Measurements from ENCODE around the gene PCBP3. TPM values are rescaled to one million over a fixed set of nuclear protein-coding genes. Genes with fewer than 3 reads are reported as not detected.

Gene PCBP3
- total RNA-seq, 6 experiments from 2014 or later, result not detected

DNA sequence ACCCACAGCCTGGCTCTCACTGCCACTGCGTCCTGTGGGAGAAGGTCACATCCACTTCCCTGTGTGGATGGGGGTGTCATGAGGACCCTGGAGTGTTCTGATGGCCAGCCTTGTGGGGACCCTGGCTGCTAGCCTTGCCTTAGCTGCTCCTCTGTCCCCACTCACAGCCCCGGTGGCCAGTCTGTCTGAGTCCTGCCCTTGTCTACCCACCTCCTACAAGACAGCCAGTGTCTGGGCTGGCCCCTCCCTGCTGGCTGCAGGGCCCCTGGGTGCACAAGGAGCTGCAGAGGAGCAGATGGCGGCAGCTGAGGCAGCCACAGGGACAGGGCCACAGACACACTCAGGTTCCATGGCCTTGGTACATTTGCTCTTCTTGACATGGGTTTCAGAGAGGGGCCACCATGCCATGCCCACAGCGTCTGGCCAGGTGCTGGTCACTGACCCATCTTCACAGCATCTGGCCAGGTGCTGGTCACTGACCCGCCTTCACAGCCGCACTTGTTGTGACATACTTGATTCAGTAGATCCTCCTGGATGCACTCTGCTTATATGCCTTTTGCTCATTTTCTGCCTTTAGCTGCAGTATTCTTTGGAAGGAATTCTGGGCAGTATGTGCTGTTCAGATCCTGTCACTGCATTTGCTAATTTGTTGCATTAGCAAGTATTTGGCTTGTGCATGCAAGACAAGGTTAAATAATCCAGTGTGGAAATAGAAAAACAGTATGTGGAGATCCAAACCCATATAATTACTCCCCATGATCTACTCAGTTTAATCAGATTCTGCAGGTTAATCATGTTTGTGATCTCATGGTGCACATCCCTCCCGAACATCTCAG is 157.8 kb downstream of the PCBP3 start:
- Mint-ChIP-seq H3K27me3 (ENCODE audit: insufficient read depth) (peaks cover 41% of the 10 kb centered on the region), H3K4me3 (no peak overlapping the region), H3K27ac (no peak overlapping the region), H3K36me3 (ENCODE audit: low read depth) (no peaks in the 10 kb centered on the region), H3K4me1 (ENCODE audit: low read depth) (no peaks in the 10 kb centered on the region), H3K9me3 (no peaks in the 10 kb centered on the region)
- no peak for DNase-seq
- TF ChIP-seq, protein P1, sequence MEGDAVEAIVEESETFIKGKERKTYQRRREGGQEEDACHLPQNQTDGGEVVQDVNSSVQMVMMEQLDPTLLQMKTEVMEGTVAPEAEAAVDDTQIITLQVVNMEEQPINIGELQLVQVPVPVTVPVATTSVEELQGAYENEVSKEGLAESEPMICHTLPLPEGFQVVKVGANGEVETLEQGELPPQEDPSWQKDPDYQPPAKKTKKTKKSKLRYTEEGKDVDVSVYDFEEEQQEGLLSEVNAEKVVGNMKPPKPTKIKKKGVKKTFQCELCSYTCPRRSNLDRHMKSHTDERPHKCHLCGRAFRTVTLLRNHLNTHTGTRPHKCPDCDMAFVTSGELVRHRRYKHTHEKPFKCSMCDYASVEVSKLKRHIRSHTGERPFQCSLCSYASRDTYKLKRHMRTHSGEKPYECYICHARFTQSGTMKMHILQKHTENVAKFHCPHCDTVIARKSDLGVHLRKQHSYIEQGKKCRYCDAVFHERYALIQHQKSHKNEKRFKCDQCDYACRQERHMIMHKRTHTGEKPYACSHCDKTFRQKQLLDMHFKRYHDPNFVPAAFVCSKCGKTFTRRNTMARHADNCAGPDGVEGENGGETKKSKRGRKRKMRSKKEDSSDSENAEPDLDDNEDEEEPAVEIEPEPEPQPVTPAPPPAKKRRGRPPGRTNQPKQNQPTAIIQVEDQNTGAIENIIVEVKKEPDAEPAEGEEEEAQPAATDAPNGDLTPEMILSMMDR (IDR thresholded peaks at IDR 0.05), result no peak

DNA sequence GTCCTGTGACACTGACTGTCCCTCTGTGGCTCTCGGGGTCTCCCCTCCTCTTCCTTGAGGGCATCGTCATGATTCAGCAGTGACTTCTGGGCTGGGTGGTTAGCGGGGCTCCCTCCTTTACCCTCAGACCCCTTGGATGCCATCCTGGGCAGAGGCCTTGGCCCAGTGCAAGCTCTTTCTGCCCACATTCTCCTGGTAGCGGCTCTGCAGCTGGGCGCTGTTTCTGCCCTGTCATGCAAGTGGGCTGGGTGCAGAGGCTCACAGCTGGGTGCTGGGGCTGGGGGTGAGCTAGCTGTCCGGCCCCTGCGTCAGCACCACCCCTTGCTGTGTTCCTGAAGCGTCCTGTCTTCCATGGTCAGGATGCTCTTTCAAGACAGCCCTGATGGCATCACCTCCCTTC is 158.5 kb downstream of the PCBP3 start:
- Mint-ChIP-seq H3K27me3 (ENCODE audit: insufficient read depth) (peaks cover 41% of the 10 kb centered on the region), H3K9me3 (no peaks in the 10 kb centered on the region), H3K27ac (no peak overlapping the region), H3K36me3 (ENCODE audit: low read depth) (no peaks in the 10 kb centered on the region), H3K4me3 (no peak overlapping the region), H3K4me1 (ENCODE audit: low read depth) (no peaks in the 10 kb centered on the region)
- TF ChIP-seq, protein P1 (IDR thresholded peaks at IDR 0.05), result no peak
- no peak for DNase-seq

DNA sequence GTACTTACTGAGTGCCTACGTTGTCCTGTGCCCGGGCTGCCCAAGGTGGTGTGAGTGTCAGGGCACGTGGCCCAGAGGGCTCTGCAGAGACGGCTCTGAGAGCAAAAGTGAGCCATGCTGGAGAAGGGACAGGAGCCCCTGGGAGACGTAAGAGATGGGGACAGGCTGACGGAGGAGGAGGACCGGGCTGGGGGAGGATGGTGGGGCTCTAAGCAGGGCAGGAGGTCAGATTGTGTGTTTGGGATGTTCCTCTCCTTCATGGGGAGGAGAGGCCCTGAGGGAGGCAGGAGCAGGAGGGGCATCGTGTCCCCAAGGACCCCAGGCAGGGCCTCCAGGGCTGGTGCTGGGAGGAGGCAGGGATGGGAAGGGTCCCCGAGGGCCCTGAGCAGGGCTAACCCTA is 158.9 kb downstream of the PCBP3 start:
- no peaks in the 10 kb centered on the region for H3K4me1 Mint-ChIP-seq (ENCODE audit: low read depth)
- H3K4me3 Mint-ChIP-seq, result no peak overlapping the region
- TF ChIP-seq, protein P1 (IDR thresholded peaks at IDR 0.05), result no peak
- H3K36me3 Mint-ChIP-seq (ENCODE audit: low read depth), result no peaks in the 10 kb centered on the region
- H3K9me3 Mint-ChIP-seq, result no peaks in the 10 kb centered on the region
- no peak overlapping the region for H3K27ac Mint-ChIP-seq
- peaks cover 41% of the 10 kb centered on the region for H3K27me3 Mint-ChIP-seq (ENCODE audit: insufficient read depth)
- DNase-seq, result no peak

DNA sequence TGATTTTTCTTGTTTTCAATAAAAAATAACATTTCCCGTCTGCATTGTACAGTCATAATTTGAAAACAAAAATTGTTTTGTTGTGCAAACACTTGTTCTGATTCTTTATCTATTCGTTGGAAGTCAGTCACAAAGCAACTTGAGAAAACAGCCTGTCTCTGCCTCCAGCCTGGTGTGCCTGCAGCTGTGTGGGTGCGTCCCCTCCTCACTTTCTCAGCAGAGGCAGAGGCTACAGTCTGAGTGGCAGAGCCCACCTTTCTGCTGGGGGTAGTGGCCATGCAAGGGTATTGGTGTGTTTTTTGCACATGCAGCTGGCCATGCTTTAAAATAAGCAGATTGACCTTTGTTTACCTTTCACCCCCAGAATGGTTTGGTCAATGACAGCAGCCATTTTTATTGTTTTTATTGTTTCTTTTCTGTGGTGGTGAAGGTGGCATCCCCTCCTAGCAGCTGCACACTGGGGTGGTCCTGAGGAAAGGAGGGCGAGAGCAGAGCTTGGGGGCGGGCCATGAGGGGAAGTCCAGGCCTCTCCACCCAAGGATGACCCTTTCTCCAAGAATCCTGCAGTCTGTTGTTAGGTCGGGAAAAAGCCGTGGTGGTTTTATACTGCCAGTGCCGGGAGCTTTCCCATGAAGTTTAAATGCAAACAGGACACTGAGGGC is 159.6 kb downstream of the PCBP3 start:
- H3K4me3 Mint-ChIP-seq, result no peak overlapping the region
- TF ChIP-seq, protein P1 (IDR thresholded peaks at IDR 0.05), result no peak
- no peaks in the 10 kb centered on the region for H3K9me3 Mint-ChIP-seq
- no peak overlapping the region for H3K27ac Mint-ChIP-seq
- no peaks in the 10 kb centered on the region for H3K4me1 Mint-ChIP-seq (ENCODE audit: low read depth)
- DNase-seq, result no peak
- no peaks in the 10 kb centered on the region for H3K36me3 Mint-ChIP-seq (ENCODE audit: low read depth)
- H3K27me3 Mint-ChIP-seq (ENCODE audit: insufficient read depth), result peaks cover 41% of the 10 kb centered on the region

DNA sequence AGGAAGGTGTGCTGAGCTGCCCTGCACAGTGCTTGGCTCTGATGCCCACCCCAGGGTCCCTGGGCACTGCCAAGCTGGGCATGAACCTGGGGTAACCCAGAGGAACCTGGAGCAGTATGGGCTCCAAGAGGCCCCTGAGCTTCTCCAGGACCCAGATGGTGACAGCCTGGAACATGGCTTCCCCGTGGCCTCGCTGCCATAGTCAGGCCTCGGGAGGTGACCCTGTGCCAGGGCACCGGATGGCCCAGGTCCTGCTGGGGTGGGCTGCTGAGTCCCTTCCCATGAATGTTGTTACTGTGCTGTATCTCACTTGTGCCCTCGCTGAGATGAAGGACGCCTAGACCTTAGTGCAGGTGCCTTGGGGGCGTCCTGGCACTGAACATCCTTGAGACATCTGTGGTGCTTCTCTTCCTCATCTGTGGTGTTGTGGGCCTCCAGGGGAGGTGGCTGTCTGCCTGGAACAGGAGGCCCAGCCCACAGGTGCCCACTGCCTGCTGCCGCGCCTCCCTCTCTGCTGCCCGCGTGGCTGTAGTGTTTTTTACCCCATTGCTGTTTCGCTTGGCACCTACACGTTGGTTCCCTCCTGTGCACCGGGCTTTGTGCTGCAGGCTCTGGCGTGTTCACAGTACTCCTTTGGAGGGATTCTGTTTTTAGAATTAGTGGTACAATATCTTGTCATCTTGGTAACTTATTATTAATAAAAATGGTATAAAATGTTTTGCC is 160.3 kb downstream of the PCBP3 start:
- TF ChIP-seq, protein P1 (IDR thresholded peaks at IDR 0.05), result no peak
- H3K4me3 Mint-ChIP-seq, result no peak overlapping the region
- DNase-seq, result no peak
- peaks cover 41% of the 10 kb centered on the region for H3K27me3 Mint-ChIP-seq (ENCODE audit: insufficient read depth)
- H3K36me3 Mint-ChIP-seq (ENCODE audit: low read depth), result no peaks in the 10 kb centered on the region
- H3K27ac Mint-ChIP-seq, result no peak overlapping the region
- no peaks in the 10 kb centered on the region for H3K9me3 Mint-ChIP-seq
- H3K4me1 Mint-ChIP-seq (ENCODE audit: low read depth), result no peaks in the 10 kb centered on the region

Measured in HFFc6 (cell line).